GM21717 (cell line): ENCODE measurements around the gene CD59.
"Not testable (repeated sequence)": the region's sequence is repeated elsewhere in the genome, so short reads cannot be mapped to it uniquely, and the experiment has no call there.

Experiments used
- ATAC-seq: cut with Tn5 transposase; IDR thresholded peaks from one replicate; pipeline ENCODE4 v1.9.1; 2021; ENCODE audit warnings: mild to moderate bottlenecking, moderate library complexity; ENCODE audit not compliant: unreplicated experiment

Gene CD59

GRCh38 chr11:33696411-33696810 is 39.8 kb downstream of the CD59 start:
- no peak for ATAC-seq

- no peak for ATAC-seq
Observed at GRCh38 chr11:33695051-33695566, 41.1 kb downstream of the CD59 start.

GRCh38 chr11:33694346-33695050 is 41.7 kb downstream of the CD59 start:
- ATAC-seq, result no peak

- ATAC-seq, result no peak
Observed at GRCh38 chr11:33692541-33692940, 43.7 kb downstream of the CD59 start.

GRCh38 chr11:33692013-33692504 is 44.2 kb downstream of the CD59 start:
- ATAC-seq, result no peak

- no peak for ATAC-seq
Observed at GRCh38 chr11:33691066-33691864, 45.0 kb downstream of the CD59 start.

- ATAC-seq, result no peak
Observed at GRCh38 chr11:33690290-33691065, 45.7 kb downstream of the CD59 start.

GRCh38 chr11:33689501-33689900 is 46.7 kb downstream of the CD59 start:
- no peak for ATAC-seq

- no peak for ATAC-seq
Observed at GRCh38 chr11:33689085-33689484, 47.1 kb downstream of the CD59 start.

GRCh38 chr11:33687733-33688479 is 48.3 kb downstream of the CD59 start:
- no peak for ATAC-seq

- ATAC-seq, result no peak
Observed at GRCh38 chr11:33685082-33685481, 51.1 kb downstream of the CD59 start.

GRCh38 chr11:33684003-33684706 is 52.1 kb downstream of the CD59 start:
- ATAC-seq, result no peak

- no peak for ATAC-seq
Observed at GRCh38 chr11:33682446-33682845, 53.8 kb downstream of the CD59 start.

GRCh38 chr11:33682019-33682418 is 54.2 kb downstream of the CD59 start:
- ATAC-seq, result no peak

GRCh38 chr11:33678616-33679015 is 57.6 kb downstream of the CD59 start:
- not testable (repeated sequence) for ATAC-seq

- no peak for ATAC-seq
Observed at GRCh38 chr11:33674035-33674814, 62.0 kb downstream of the CD59 start.

- ATAC-seq, result no peak
Observed at GRCh38 chr11:33672273-33672672, 64.0 kb downstream of the CD59 start.

- ATAC-seq, result no peak
Observed at GRCh38 chr11:33670250-33671011, 65.8 kb downstream of the CD59 start.
